ENCODE results near the gene STC2.

Gene STC2

GRCh38 chr5:173278172-173278571 lies 50.0 kb downstream of the STC2 start:
- Histone ChIP-seq H3K4me2 (ENCODE audit: low read length) (no peak overlapping the region), H2AFZ (ENCODE audit: insufficient read depth, low read length, poor library complexity) (no peak overlapping the region), H3K79me2 (ENCODE audit: control insufficient read depth, insufficient read depth, low read length, poor library complexity) (no peaks in the 10 kb centered on the region), H3K18ac (ENCODE audit: low read length) (no peak overlapping the region), H2BK12ac (ENCODE audit: low read length) (no peak overlapping the region), H3K4ac (ENCODE audit: low read depth, low read length) (no peak overlapping the region), H3K36me3 (ENCODE audit: control insufficient read depth in 1 of 2, insufficient read depth in 2 of 2, low read length in 2 of 2) (no peaks in the 10 kb centered on the region), H4K91ac (ENCODE audit: low read depth, low read length) (no peak overlapping the region), H2AK5ac (ENCODE audit: low read length) (no peak overlapping the region), H3K79me1 (ENCODE audit: low read length) (no peaks in the 10 kb centered on the region), H4K8ac (ENCODE audit: low read depth, low read length) (no peak overlapping the region), H2BK5ac (ENCODE audit: low read depth, low read length, poor library complexity) (no peak overlapping the region), H3K4me3 (ENCODE audit: low read depth, low read length) (no peak overlapping the region), H3K9ac (ENCODE audit: low read length) (no peak overlapping the region), H4K12ac (ENCODE audit: low read depth, low read length) (no peak overlapping the region), H2BK120ac (ENCODE audit: insufficient read depth, low read length, poor library complexity) (no peak overlapping the region), H3K23ac (ENCODE audit: low read length) (no peak overlapping the region), H3K9me3 (ENCODE audit: insufficient read depth, low read depth, low read length) (no peaks in the 10 kb centered on the region), H3K27me3 (ENCODE audit: insufficient read depth, low read length) (peaks cover 5% of the 10 kb centered on the region), H3K27ac (ENCODE audit: low read depth, low read length) (no peak overlapping the region), H3K4me1 (ENCODE audit: control insufficient read depth in 1 of 2, insufficient read depth in 2 of 2, low read length in 2 of 2) (no peaks in the 10 kb centered on the region), H3K14ac (ENCODE audit: low read length) (no peak overlapping the region)
- DNase-seq, result no peak
- no CpG with 5 or more reads among the region's 9 CpGs for WGBS (ENCODE audit: extremely low coverage, insufficient coverage, insufficient read length)

GRCh38 chr5:173274771-173275170 lies 53.4 kb downstream of the STC2 start:
- H3K27me3 ChIP-seq (ENCODE audit: insufficient read depth, low read length), result no peaks in the 10 kb centered on the region
- no peak overlapping the region for H2BK120ac ChIP-seq (ENCODE audit: insufficient read depth, low read length, poor library complexity)
- H3K9ac ChIP-seq (ENCODE audit: low read length), result no peak overlapping the region
- no peak overlapping the region for H2AK5ac ChIP-seq (ENCODE audit: low read length)
- H3K14ac ChIP-seq (ENCODE audit: low read length), result no peak overlapping the region
- no peaks in the 10 kb centered on the region for H3K36me3 ChIP-seq (ENCODE audit: control insufficient read depth in 1 of 2, insufficient read depth in 2 of 2, low read length in 2 of 2)
- no peaks in the 10 kb centered on the region for H3K9me3 ChIP-seq (ENCODE audit: insufficient read depth, low read depth, low read length)
- H2AFZ ChIP-seq (ENCODE audit: insufficient read depth, low read length, poor library complexity), result no peak overlapping the region
- no peak overlapping the region for H3K4me2 ChIP-seq (ENCODE audit: low read length)
- H4K91ac ChIP-seq (ENCODE audit: low read depth, low read length), result no peak overlapping the region
- no peak overlapping the region for H2BK12ac ChIP-seq (ENCODE audit: low read length)
- no peak overlapping the region for H3K4ac ChIP-seq (ENCODE audit: low read depth, low read length)
- H4K12ac ChIP-seq (ENCODE audit: low read depth, low read length), result no peak overlapping the region
- no peak overlapping the region for H4K8ac ChIP-seq (ENCODE audit: low read depth, low read length)
- no peak overlapping the region for H3K27ac ChIP-seq (ENCODE audit: low read depth, low read length)
- DNase-seq, result no peak
- no peak overlapping the region for H3K23ac ChIP-seq (ENCODE audit: low read length)
- H3K79me1 ChIP-seq (ENCODE audit: low read length), result no peaks in the 10 kb centered on the region
- H3K4me3 ChIP-seq (ENCODE audit: low read depth, low read length), result no peak overlapping the region
- no peak overlapping the region for H3K18ac ChIP-seq (ENCODE audit: low read length)
- no peak overlapping the region for H2BK5ac ChIP-seq (ENCODE audit: low read depth, low read length, poor library complexity)
- no peaks in the 10 kb centered on the region for H3K79me2 ChIP-seq (ENCODE audit: control insufficient read depth, insufficient read depth, low read length, poor library complexity)
- no CpG with 5 or more reads among the region's 1 CpG for WGBS (ENCODE audit: extremely low coverage, insufficient coverage, insufficient read length)
- no peaks in the 10 kb centered on the region for H3K4me1 ChIP-seq (ENCODE audit: control insufficient read depth in 1 of 2, insufficient read depth in 2 of 2, low read length in 2 of 2)

- Histone ChIP-seq H4K91ac (ENCODE audit: low read depth, low read length) (no peak overlapping the region), H3K79me2 (ENCODE audit: control insufficient read depth, insufficient read depth, low read length, poor library complexity) (no peaks in the 10 kb centered on the region), H2BK5ac (ENCODE audit: low read depth, low read length, poor library complexity) (no peak overlapping the region), H4K12ac (ENCODE audit: low read depth, low read length) (no peak overlapping the region), H4K8ac (ENCODE audit: low read depth, low read length) (no peak overlapping the region), H3K18ac (ENCODE audit: low read length) (no peak overlapping the region), H3K36me3 (ENCODE audit: control insufficient read depth in 1 of 2, insufficient read depth in 2 of 2, low read length in 2 of 2) (no peaks in the 10 kb centered on the region), H3K4me3 (ENCODE audit: low read depth, low read length) (no peak overlapping the region), H3K9ac (ENCODE audit: low read length) (no peak overlapping the region), H2AFZ (ENCODE audit: insufficient read depth, low read length, poor library complexity) (no peak overlapping the region), H3K4ac (ENCODE audit: low read depth, low read length) (no peak overlapping the region), H3K79me1 (ENCODE audit: low read length) (no peaks in the 10 kb centered on the region), H3K4me2 (ENCODE audit: low read length) (no peak overlapping the region), H3K4me1 (ENCODE audit: control insufficient read depth in 1 of 2, insufficient read depth in 2 of 2, low read length in 2 of 2) (no peaks in the 10 kb centered on the region), H3K23ac (ENCODE audit: low read length) (no peak overlapping the region), H3K14ac (ENCODE audit: low read length) (no peak overlapping the region), H3K27ac (ENCODE audit: low read depth, low read length) (no peak overlapping the region), H2BK12ac (ENCODE audit: low read length) (no peak overlapping the region), H2BK120ac (ENCODE audit: insufficient read depth, low read length, poor library complexity) (no peak overlapping the region), H3K9me3 (ENCODE audit: insufficient read depth, low read depth, low read length) (no peaks in the 10 kb centered on the region), H3K27me3 (ENCODE audit: insufficient read depth, low read length) (no peaks in the 10 kb centered on the region), H2AK5ac (ENCODE audit: low read length) (no peak overlapping the region)
- DNase-seq, result no peak
- no CpG with 5 or more reads among the region's 10 CpGs for WGBS (ENCODE audit: extremely low coverage, insufficient coverage, insufficient read length)
These were observed 56.8 kb downstream of the STC2 start for GRCh38 chr5:173271419-173271818.

DNA sequence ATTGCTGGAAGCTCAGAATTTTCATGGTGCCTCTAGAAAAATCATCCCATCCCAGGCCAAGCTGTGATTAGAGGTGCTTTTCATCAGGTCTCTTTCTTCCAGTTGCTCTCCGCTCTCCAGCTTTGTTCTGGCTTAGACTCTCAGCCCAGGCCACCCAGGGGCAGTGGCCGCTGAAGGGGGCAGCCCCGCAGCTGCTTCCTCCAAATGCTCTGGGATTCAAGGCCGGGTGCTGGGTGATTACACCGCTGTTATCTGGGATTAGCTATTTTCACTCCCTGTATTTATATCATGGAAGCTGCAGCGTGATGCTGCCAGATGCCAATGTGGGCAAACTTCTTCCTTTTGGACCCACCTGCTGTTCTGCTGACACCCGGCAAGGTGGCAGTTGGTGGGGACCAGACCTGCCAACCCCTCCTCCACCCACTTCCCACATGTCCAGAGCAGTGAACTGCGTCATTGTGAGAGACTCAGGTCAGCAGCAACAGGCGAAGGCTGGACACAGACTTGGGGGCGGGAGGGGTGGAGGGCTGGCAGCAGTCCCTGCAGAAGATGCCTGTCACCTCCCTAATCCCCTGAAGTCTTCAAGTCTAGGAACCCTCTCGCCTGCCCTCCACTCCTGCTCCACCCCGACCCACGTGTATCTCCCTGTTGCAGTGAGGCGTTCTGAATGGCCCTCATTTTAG lies 59.3 kb downstream of the STC2 start:
- no peak overlapping the region for H4K8ac ChIP-seq (ENCODE audit: low read depth, low read length)
- H3K36me3 ChIP-seq (ENCODE audit: control insufficient read depth in 1 of 2, insufficient read depth in 2 of 2, low read length in 2 of 2), result no peaks in the 10 kb centered on the region
- H3K4me3 ChIP-seq (ENCODE audit: low read depth, low read length), result no peak overlapping the region
- no peaks in the 10 kb centered on the region for H3K79me1 ChIP-seq (ENCODE audit: low read length)
- no peak overlapping the region for H2BK12ac ChIP-seq (ENCODE audit: low read length)
- H2BK120ac ChIP-seq (ENCODE audit: insufficient read depth, low read length, poor library complexity), result no peak overlapping the region
- no peak overlapping the region for H2BK5ac ChIP-seq (ENCODE audit: low read depth, low read length, poor library complexity)
- H3K4me2 ChIP-seq (ENCODE audit: low read length), result no peak overlapping the region
- no peak overlapping the region for H2AFZ ChIP-seq (ENCODE audit: insufficient read depth, low read length, poor library complexity)
- H3K18ac ChIP-seq (ENCODE audit: low read length), result no peak overlapping the region
- no peak overlapping the region for H3K14ac ChIP-seq (ENCODE audit: low read length)
- H3K79me2 ChIP-seq (ENCODE audit: control insufficient read depth, insufficient read depth, low read length, poor library complexity), result no peaks in the 10 kb centered on the region
- H3K9me3 ChIP-seq (ENCODE audit: insufficient read depth, low read depth, low read length), result no peaks in the 10 kb centered on the region
- WGBS (ENCODE audit: extremely low coverage, insufficient coverage, insufficient read length), result no CpG with 5 or more reads among the region's 14 CpGs
- no peak overlapping the region for H3K9ac ChIP-seq (ENCODE audit: low read length)
- H3K27me3 ChIP-seq (ENCODE audit: insufficient read depth, low read length), result no peaks in the 10 kb centered on the region
- no peak overlapping the region for H4K12ac ChIP-seq (ENCODE audit: low read depth, low read length)
- no peak overlapping the region for H4K91ac ChIP-seq (ENCODE audit: low read depth, low read length)
- no peak overlapping the region for H3K4ac ChIP-seq (ENCODE audit: low read depth, low read length)
- no peak for DNase-seq
- H3K27ac ChIP-seq (ENCODE audit: low read depth, low read length), result no peak overlapping the region
- no peaks in the 10 kb centered on the region for H3K4me1 ChIP-seq (ENCODE audit: control insufficient read depth in 1 of 2, insufficient read depth in 2 of 2, low read length in 2 of 2)
- no peak overlapping the region for H2AK5ac ChIP-seq (ENCODE audit: low read length)
- no peak overlapping the region for H3K23ac ChIP-seq (ENCODE audit: low read length)

Data from trophoblast cell (in vitro differentiated cells and primary cell).